HS-5 (cell line): ENCODE measurements around the gene PITPNM2.

Experiments
- DNase-seq: peaks from one replicate; pipeline ENCODE4 v3.0.0-alpha.2; 2012; ENCODE audit warnings: low read depth

PITPNM2 gene

DNA sequence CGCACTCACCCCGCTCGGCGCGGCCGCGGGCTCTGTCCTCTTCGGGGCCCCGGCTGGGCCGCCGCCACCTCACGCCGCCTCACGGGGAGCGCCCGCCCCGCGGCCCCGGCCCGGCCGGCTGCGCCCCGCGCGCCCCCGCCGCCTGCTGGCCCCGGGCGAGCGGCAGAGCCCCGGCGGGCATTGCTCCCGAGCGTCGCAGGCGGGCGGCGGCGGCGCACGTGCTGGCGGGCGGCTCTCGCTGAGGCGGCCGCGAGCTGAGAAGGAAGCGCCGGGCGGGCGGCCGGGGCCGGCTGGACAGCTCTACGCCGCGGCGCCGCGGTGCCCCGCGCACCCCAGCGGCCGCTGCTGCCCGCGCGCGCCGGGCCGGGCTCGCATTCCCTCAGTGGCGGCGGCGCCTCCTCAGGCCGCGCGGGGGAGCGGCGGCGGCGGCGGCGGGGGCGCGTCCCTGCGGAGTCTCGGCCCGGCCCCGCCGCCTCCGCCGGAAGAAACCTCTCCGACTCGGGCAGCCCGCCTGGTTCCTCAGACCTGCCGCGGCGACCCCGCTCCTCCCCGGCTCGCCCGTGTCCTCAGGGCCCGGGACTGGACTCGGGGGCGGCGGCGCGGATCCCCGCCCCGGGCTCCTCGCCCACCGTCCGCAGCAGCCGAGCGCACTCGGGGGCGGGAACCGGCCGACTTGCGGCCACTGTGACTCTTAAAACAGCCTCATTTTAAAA, at the start of gene PITPNM2:
Gene PITPNM2 (minus strand): TSS at position 347 of the 713 bp plus-strand sequence. CDS start 116,500 bp downstream, outside the sequence.
- DNase-seq = no peak

GRCh38 chr12:123200414-123200813, 49.5 kb upstream of the PITPNM2 start:
- DNase-seq = no peak

- no peak for DNase-seq
Measured at GRCh38 chr12:123199936-123200335, 49.0 kb upstream of the PITPNM2 start.

DNA sequence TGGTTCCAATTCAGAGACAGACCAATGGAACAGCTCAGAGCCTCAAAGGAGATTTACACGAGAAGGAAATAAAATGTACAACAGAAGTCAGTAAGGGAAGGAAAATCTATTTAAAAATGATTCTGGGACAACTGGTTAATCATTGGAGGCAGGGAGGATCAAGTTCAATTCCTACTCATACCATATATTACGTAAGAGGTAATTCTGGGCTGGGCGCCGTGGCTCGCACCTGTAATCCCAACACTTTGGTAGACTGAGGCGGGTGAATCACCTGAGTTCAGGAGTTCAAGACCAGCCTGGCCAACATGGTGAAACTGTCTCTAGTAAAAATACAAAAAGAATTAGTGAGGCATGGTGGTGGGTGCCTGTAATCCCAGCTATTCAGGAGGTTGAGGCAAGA, 36.7 kb upstream of the PITPNM2 start:
- no peak for DNase-seq

DNA sequence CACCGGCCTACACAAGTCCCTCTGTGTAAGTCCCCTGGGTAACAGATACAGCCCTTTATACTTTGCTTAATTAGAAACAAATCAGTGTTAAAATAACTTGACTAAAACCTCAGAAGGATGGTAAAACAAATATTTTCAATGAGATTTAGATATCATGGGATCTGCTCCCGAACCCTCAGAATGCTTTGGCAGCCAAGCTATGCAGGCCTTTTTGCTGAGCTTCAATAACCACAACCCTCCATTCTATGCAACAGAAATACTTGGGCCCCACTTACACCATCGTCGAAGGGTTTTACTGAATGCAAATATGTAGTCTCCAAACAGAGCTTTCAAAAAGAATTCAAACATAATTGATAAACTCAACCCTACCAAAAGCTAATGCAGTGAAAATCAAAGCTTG, 29.3 kb upstream of the PITPNM2 start:
- DNase-seq = no peak

DNA sequence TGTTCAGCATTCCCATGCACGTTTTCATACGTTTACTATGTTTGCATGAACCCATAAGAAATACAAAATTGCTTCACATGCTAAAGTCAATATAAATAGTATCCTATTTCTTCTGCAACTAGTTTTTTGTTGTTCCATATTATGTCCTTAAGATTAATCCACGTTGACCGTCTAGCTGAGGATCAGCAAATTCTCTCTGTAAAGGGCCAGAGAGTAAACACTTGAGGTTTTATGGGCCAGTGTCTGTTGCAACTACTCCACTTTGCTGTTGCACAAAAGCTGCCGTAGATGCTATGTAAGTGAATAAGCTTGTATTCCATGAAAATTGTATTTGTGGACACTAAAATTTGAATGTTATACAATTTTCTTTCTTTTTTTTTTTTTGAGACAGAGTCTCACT, 21.1 kb upstream of the PITPNM2 start:
- DNase-seq = no peak

DNA sequence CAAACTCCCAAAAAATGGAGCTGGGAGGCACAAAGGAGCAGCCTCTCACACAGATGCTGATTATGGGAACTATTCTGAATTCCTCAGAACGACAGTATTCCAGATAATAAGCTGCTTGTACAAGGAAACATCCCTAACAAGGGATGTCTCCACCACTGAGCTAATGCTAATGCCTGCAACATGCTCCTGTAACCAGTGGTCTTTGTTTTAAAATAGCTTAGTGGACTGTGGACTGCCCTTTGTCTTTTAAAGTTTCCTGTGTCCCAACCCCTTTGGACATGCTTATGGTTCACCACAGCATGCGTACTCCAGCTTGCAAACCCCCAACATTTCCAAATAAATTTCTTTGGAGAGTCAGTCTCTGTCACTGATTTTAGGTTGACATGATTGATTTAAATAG, 16.4 kb upstream of the PITPNM2 start:
- DNase-seq = no peak

- DNase-seq = no peak
Measured at GRCh38 chr12:123165537-123165936, 14.6 kb upstream of the PITPNM2 start.

GRCh38 chr12:123164710-123165261, 13.9 kb upstream of the PITPNM2 start:
- no peak for DNase-seq

- DNase-seq = no peak
Measured at GRCh38 chr12:123164222-123164621, 13.3 kb upstream of the PITPNM2 start.

DNA sequence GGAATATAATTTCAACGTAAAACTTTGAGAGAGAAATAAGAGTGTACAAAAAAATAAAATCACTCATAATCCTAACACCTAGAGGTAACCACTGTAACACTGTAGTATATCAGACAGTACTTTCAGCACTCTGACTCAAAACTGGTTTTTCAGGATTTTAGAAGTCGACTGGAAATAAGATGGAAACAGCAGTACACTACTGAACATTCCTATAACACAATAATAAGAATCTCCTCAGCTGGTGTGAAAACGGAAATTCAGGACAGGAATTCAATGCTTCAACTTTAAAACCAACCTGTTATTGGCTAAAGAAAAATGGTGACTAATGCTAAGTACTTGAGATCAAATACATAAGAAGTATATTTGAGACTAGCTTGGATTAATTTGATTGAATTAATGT, 12.3 kb upstream of the PITPNM2 start:
- DNase-seq = no peak

GRCh38 chr12:123160801-123161487, 10.1 kb upstream of the PITPNM2 start:
- no peak for DNase-seq

- no peak for DNase-seq
Measured at GRCh38 chr12:123153906-123154305, 3.0 kb upstream of the PITPNM2 start.

DNA sequence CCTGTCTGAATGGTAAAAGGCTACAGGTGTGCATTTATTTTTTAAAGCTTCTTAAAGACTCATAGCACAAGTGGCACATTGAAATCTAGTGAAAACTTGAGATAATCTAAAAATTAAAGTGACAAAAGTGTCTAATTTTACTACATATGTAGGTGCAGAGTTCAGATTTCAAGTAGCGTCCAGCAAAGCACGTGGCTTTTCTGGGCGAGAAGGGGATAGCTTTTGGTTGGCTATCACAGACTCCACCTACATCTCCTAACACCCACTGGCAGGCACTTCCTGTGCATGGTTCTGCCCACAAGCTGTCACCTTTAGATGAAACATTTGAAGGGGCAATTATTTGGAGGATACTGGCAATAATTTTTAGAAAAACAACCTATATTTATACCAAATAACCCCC, 1.9 kb upstream of the PITPNM2 start:
- no peak for DNase-seq

GRCh38 chr12:123151457-123152454, 866 bp upstream of the PITPNM2 start:
- no peak for DNase-seq

DNA sequence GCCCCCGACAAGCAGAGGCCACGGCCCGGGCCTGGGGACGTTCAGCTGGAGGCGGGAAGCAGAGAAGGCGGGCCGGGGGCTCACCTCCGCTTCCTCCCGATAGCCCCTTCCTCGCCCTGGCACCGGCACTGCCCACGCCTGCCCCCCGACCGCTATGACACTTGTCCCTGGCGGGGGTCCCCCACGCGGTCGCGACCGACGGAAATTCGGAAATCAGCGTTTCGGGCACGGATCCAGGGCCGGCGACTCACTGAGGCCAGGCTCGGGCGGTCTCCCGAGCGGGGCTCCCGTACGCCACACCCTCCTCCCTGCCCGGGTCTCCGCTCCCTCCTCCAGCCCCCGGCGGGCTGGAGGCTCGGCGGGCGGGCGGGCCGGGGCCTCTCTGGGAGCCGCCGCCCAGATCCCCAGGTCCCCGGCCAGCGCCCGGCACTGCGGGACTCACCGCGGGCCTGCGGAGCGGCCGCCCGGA, 581 bp downstream of the PITPNM2 start:
- DNase-seq = no peak

GRCh38 chr12:123149501-123150274, 1.2 kb downstream of the PITPNM2 start:
- DNase-seq = no peak

- DNase-seq = no peak
Measured at GRCh38 chr12:123149088-123149487, 1.8 kb downstream of the PITPNM2 start.

DNA sequence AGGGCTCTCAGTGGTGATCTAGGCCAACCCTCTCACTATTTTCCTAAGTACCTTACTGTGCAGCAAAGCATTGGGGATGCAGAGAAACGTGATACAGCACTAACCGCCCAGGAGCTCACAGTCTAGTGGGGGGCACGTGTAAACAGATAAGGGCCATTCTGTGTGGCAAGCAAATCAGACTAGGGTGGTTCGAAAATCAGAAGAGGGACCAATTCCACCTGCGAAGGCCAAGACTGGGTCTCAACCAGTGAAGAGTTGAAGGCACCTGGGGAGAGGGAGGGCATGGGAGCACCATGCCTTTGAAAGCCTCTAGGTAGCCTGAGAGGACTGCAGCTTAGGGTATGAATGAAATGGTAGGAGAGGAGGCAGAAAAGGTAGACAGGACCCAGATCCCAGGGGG, 2.2 kb downstream of the PITPNM2 start:
- DNase-seq = no peak

DNA sequence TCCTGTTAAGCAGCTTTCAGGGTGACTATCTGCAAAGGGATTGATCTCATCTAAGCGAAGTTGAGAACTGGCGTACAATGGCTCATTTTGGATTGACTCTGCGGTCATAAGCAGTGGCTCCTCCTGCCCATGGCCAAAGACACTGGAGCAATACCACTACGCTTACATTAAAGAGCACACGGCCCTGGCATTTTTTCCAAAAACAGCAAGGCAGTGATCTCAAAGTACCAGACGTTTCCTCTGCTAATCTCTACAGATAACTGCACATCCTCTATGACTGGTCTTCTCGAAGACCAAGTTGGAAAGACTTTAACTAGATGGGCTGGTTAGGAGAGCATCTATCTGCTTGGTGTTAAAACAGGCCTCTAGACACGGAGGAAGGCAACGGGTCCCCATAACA, 2.7 kb downstream of the PITPNM2 start:
- DNase-seq = no peak

- DNase-seq = no peak
Measured at GRCh38 chr12:123145211-123145610, 5.7 kb downstream of the PITPNM2 start.
